GM23338 (cell line): ENCODE results near the gene AIG1. TPM values are rescaled to one million over a fixed set of nuclear protein-coding genes. Genes with fewer than 3 reads are reported as not detected.

Source experiments
- ATAC-seq: fragments of 200-7000 bp; cut with Tn5 transposase; 3 replicates; pipeline ENCODE4 v1.9.1; 2020
- DNase-seq: peaks from one replicate; pipeline ENCODE4 v3.0.0-alpha.2; 2015; ENCODE audit warnings: low spot score
- H2AFZ ChIP-seq: fragments of 200-600 bp; sonication (generic); 2 replicates; pipeline ENCODE4 v1.8.0; 2016; ENCODE audit warnings: antibody characterized with exemption, mild to moderate bottlenecking, moderate library complexity
- H3F3A ChIP-seq: fragments of 200-600 bp; sonication (generic); replicated peaks from 2 replicates; pipeline ENCODE4 v1.8.0; 2017; ENCODE audit warnings: antibody characterized with exemption, mixed run types, low read depth
- H3K27ac ChIP-seq: fragments of 200-600 bp; sonication (generic); 2 replicates; pipeline ENCODE4 v1.6.1; 2016; ENCODE audit warnings: low read depth
- H3K27me3 ChIP-seq: fragments of 200-600 bp; sonication (generic); 2 replicates; pipeline ENCODE4 v1.8.0; 2016; ENCODE audit warnings: mild to moderate bottlenecking, mixed run types, moderate library complexity; ENCODE audit not compliant: insufficient read depth
- H3K36me3 ChIP-seq: fragments of 200-600 bp; sonication (generic); 2 replicates; pipeline ENCODE4 v1.8.0; 2016; ENCODE audit warnings: mild to moderate bottlenecking; ENCODE audit not compliant: insufficient read depth
- H3K4me1 ChIP-seq: fragments of 200-600 bp; sonication (generic); 2 replicates; pipeline ENCODE4 v1.8.0; 2016; ENCODE audit warnings: mild to moderate bottlenecking, moderate library complexity; ENCODE audit not compliant: insufficient read depth
- H3K4me2 ChIP-seq: fragments of 200-600 bp; sonication (generic); 2 replicates; pipeline ENCODE4 v1.7.1; 2017; ENCODE audit warnings: mixed run types
- H3K4me3 ChIP-seq: fragments of 200-600 bp; sonication (generic); 2 replicates; pipeline ENCODE4 v1.6.1; 2016; ENCODE audit warnings: mixed run types
- H3K79me2 ChIP-seq: fragments of 200-600 bp; sonication (generic); replicated peaks from 2 replicates; pipeline ENCODE4 v1.8.0; 2017; ENCODE audit warnings: mild to moderate bottlenecking; ENCODE audit not compliant: insufficient read depth
- H3K9me2 ChIP-seq: fragments of 200-600 bp; sonication (generic); 2 replicates; pipeline ENCODE4 v1.8.0; 2017; ENCODE audit not compliant: insufficient read depth
- H4K20me1 ChIP-seq: fragments of 200-600 bp; sonication (generic); replicated peaks from 2 replicates; pipeline ENCODE4 v1.8.0; 2017; ENCODE audit warnings: mild to moderate bottlenecking; ENCODE audit not compliant: insufficient read depth
- H3K27ac Mint-ChIP-seq: 2 replicates; pipeline ENCODE4 v1.8.0; 2020; ENCODE audit warnings: inconsistent platforms, mild to moderate bottlenecking, moderate library complexity, mixed read lengths
- H3K27me3 Mint-ChIP-seq: 3 replicates; pipeline ENCODE4 v1.8.0; 2022; ENCODE audit warnings: low read depth, mild to moderate bottlenecking, moderate library complexity, mixed read lengths, inconsistent platforms; ENCODE audit not compliant: insufficient read depth, poor library complexity
- H3K36me3 Mint-ChIP-seq: 3 replicates; pipeline ENCODE4 v1.8.0; 2021; ENCODE audit warnings: low read depth, mild to moderate bottlenecking, inconsistent platforms, moderate library complexity, mixed read lengths
- H3K4me1 Mint-ChIP-seq: 3 replicates; pipeline ENCODE4 v1.8.0; 2020; ENCODE audit warnings: mild to moderate bottlenecking, inconsistent platforms, mixed read lengths
- H3K4me3 Mint-ChIP-seq: 3 replicates; pipeline ENCODE4 v1.8.0; 2021; ENCODE audit warnings: moderate library complexity, mild to moderate bottlenecking, inconsistent platforms, mixed read lengths
- H3K9me3 Mint-ChIP-seq: 3 replicates; pipeline ENCODE4 v1.8.0; 2020; ENCODE audit warnings: moderate library complexity, mild to moderate bottlenecking, inconsistent platforms, mixed read lengths
- CREB1 ChIP-seq: fragments of 250-450 bp; sonication (Bioruptor Pico); IDR thresholded peaks from 2 replicates; pipeline ENCODE4 v1.5.0; 2020; ENCODE audit warnings: low read depth, mild to moderate bottlenecking, moderate library complexity
- ETS1 ChIP-seq: IDR thresholded peaks from 2 replicates; pipeline ENCODE4 v1.6.1; 2016; ENCODE audit warnings: antibody characterized with exemption
- EZH2phosphoT487 ChIP-seq: fragments of 200-600 bp; sonication (generic); IDR thresholded peaks from one replicate; pipeline ENCODE4 v1.8.1; 2018; ENCODE audit warnings: antibody characterized with exemption; ENCODE audit not compliant: unreplicated experiment
- JUNB ChIP-seq: IDR thresholded peaks from one replicate; pipeline ENCODE4 v1.6.1; 2016; ENCODE audit warnings: antibody characterized with exemption; ENCODE audit not compliant: unreplicated experiment
- NANOG ChIP-seq: IDR thresholded peaks from 2 replicates; pipeline ENCODE4 v1.6.1; 2016; ENCODE audit warnings: antibody characterized with exemption, borderline replicate concordance
- REST ChIP-seq: IDR thresholded peaks from one replicate; pipeline ENCODE4 v1.6.1; 2018; ENCODE audit warnings: antibody characterized with exemption; ENCODE audit not compliant: unreplicated experiment
- STAT1 ChIP-seq: IDR thresholded peaks from one replicate; pipeline ENCODE4 v1.6.1; 2016; ENCODE audit warnings: antibody characterized with exemption; ENCODE audit not compliant: unreplicated experiment
- ZNF114 ChIP-seq: fragments of 250-450 bp; sonication (Bioruptor Pico); IDR thresholded peaks from 2 replicates; pipeline ENCODE4 v1.5.0; 2020; ENCODE audit warnings: mild to moderate bottlenecking, moderate library complexity
- ZNF331 ChIP-seq: fragments of 250-450 bp; sonication (Bioruptor Pico); IDR thresholded peaks from 2 replicates; pipeline ENCODE4 v1.5.0; 2020; ENCODE audit warnings: low read depth, mild to moderate bottlenecking, moderate library complexity
- ZNF462 ChIP-seq: fragments of 250-450 bp; sonication (Bioruptor Pico); IDR thresholded peaks from 2 replicates; pipeline ENCODE4 v1.5.0; 2020; ENCODE audit warnings: mild to moderate bottlenecking, moderate library complexity
- polyA plus RNA-seq: library from polyadenylated mRNA; unstranded; fragments of >200 nt; fragmentation: Nextera tagmentation; extraction: Ambion mirVana; gene quantifications from 2 replicates; pipeline ENCODE4 v1.2.1, GENCODE V29; 2016
- total RNA-seq: library from RNA; depleted of rRNA; stranded (reverse); fragments of >200 nt; shearing (Covaris generic); gene quantifications from 2 replicates; pipeline ENCODE4 v1.2.3, GENCODE V29; 2014

Gene AIG1
- total and polyA plus RNA-seq, 2 experiments from 2014 or later = 65.2 to 88.4 TPM

- TF ChIP-seq NANOG = no peak
- no peak for TF ChIP-seq ZNF331 (CRISPR knock-in tag)
- Mint-ChIP-seq H3K9me3 (no peaks in the 10 kb centered on the region), H3K36me3 (no peaks in the 10 kb centered on the region), H3K27me3 (no peaks in the 10 kb centered on the region), H3K4me1 (peaks cover 2% of the 10 kb centered on the region; the same call in 1 of the 3 replicates), H3K27ac (no peak overlapping the region), H3K4me3 (no peak overlapping the region)
- H3K27me3 ChIP-seq = no peaks in the 10 kb centered on the region
- peaks cover 11% of the 10 kb centered on the region; the same call in 1 of the 2 replicates for H3K36me3 ChIP-seq
- H3K4me2 ChIP-seq = no peak overlapping the region
- H3F3A ChIP-seq = no peaks in the 10 kb centered on the region
- ATAC-seq (no peak), DNase-seq (no peak)
- no peak overlapping the region for H2AFZ ChIP-seq
- no peak overlapping the region for H3K27ac ChIP-seq
- H3K79me2 ChIP-seq = no peaks in the 10 kb centered on the region
- no peaks in the 10 kb centered on the region for H3K9me2 ChIP-seq
- H4K20me1 ChIP-seq = no peaks in the 10 kb centered on the region; the same call in 1 of the 2 replicates
- no peak overlapping the region for H3K4me3 ChIP-seq
- H3K4me1 ChIP-seq = peaks cover 9% of the 10 kb centered on the region; the same call in 1 of the 2 replicates
These were observed 104.7 kb downstream of the AIG1 start for GRCh38 chr6:143165315-143165855.

GRCh38 chr6:143166247-143166695, 105.6 kb downstream of the AIG1 start:
- Histone ChIP-seq H3K4me2 (no peak overlapping the region), H3K9me2 (no peaks in the 10 kb centered on the region), H3K27me3 (no peaks in the 10 kb centered on the region), H3K4me1 (peaks cover 9% of the 10 kb centered on the region; the same call in 1 of the 2 replicates), H2AFZ (no peak overlapping the region), H3K79me2 (no peaks in the 10 kb centered on the region), H3K27ac (no peak overlapping the region), H3K4me3 (no peak overlapping the region), H3K36me3 (peaks cover 11% of the 10 kb centered on the region; the same call in 1 of the 2 replicates), H4K20me1 (no peaks in the 10 kb centered on the region; the same call in 1 of the 2 replicates), H3F3A (no peaks in the 10 kb centered on the region)
- Mint-ChIP-seq H3K4me1 (peaks cover 2% of the 10 kb centered on the region; the same call in 1 of the 3 replicates), H3K27me3 (no peaks in the 10 kb centered on the region), H3K9me3 (no peaks in the 10 kb centered on the region), H3K4me3 (no peak overlapping the region), H3K27ac (no peak overlapping the region), H3K36me3 (peaks cover 6% of the 10 kb centered on the region; the same call in 1 of the 3 replicates)
- TF ChIP-seq STAT1 (no peak), JUNB (no peak), NANOG (no peak), EZH2phosphoT487 (no peak), REST (no peak), ZNF331 (CRISPR knock-in tag) (no peak), CREB1 (CRISPR knock-in tag) (no peak), ZNF114 (no peak), ETS1 (no peak), ZNF462 (no peak)
- DNase-seq (no peak), ATAC-seq (no peak)
